ELF-1 (cell line): ENCODE measurements around the gene PLK2.

Experiments used
- DNase-seq: peaks from one replicate; pipeline ENCODE4 v3.0.0-alpha.2; 2016; ENCODE audit warnings: low read depth, low spot score

Gene PLK2

DNA sequence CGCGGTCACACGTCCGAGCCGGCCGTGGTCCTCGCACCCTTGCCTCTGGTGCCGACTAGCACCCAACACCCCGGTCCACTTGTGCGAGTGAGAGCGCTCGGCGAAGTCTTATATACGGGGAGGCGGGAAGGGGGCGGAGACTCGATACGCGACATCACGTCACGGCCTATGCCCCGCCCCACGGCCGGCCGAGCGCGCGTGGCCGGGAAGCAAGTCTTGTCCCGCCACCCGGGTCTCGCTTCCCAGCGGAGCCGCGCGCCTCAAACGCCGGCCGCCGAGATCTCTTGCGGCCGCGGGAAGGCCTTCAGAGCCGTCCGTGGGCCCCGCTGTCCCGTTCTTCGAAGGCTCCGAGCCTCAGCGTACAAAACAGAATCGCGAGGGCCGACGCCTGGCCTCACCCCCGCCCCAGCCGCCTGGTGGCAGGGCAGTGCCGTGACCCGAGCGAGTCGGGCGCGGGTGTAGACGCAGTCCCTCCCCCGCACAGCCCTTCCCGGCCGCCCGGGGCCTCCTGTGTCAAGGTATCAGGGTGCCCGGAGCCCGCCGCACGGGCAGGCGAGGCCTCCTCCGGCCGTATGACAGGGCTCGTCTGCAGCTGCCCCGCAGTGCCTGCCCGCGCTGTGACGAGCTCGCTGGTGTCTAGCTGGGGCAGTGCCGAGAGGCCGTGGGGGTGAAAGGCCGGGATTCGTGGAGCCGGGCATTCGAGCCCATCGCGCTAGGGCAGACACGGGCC lies at the start of gene PLK2:
Gene PLK2, minus strand, starts transcription at position 85 of the 730 bp plus-strand sequence. CDS start 127 bp downstream, outside the sequence.
- DNase-seq: peak; percentile 89

DNA sequence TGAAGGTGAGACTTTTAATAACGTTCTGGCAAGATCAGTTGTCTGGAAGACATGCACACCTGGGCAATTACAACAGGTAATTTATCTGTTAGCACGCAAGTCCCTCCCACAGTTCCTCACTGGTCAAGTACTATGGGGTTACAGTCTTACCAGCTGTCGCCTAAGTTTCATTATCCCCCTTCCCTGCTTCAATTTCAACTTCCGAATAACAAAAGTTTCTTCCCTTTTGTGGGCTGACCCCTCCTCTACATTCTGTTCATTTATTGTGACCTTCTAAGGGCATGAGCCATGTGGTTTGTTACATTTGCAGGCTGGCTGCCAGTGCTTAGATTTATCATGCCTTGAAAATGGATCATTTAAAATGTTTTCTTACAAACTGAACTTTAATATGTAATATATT lies 47.8 kb upstream of the PLK2 start:
- DNase-seq: no peak

DNA sequence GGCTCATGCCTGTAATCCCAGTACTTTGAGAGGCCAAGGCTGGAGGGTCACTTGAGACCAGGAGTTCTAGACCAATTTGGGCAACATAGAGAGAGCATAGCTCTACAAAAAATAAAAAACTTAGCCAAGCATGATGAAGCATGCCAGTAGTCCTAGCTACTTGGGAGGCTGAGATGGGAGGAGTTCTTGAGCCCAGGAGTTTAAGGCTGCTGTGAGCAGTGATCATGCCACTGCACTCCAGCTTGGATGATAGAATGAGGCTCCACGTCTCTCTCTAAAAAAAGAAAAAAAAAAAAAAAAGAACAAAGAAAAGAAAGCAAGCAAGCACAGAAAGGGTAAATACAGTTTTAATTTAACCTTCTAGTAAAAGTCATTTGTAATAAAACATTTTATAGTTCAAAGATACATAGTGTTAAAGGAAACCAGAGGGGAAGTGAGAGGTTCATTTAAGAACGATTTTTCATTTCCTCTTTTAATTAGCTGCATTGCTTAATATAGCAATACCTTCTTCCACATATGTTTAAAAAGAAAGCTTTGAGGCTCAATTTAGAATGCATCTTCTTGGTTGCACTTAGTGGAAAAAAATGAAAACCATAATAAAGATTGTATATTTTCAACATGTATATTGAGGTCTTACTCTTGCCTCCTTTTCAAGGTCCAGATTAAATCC lies 46.2 kb upstream of the PLK2 start:
- no peak for DNase-seq

DNA sequence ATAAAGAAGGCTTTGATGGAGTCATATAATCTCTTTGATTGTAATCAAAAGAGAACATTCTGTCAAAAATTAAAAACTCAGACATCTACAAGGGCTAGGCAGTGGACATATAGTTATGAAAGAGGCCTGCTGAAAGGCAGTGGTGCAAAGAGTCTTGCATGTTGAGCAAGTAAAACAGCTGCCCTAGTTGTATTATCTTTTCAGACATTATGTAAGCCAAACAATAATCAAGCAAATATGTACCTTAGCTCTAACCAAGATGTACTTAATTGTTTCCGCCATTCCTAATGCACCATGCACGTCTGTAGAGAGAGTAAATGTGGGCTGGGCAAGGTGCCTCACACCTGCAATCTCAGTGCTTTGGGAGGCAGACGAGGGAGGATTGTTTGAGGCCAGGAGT lies 45.6 kb upstream of the PLK2 start:
- no peak for DNase-seq

DNA sequence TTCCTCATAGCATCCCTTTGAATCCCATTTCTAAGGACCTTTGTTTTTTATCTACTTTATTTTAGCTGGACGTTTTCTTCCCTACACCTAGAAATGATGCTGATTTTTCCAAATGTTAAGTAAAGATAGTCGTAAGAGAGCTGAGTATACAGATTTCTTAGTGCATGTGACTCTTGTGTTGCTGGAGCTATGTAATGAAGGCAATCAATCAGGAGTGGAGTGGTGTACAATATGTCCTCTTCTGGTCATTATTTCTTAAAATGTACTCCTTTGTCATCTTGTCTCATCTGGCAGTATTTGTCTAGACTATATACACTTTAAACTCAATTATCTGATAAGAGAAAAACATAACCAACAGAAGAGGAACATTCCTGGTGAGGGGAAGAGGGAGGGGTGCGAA lies 44.9 kb upstream of the PLK2 start:
- no peak for DNase-seq

DNA sequence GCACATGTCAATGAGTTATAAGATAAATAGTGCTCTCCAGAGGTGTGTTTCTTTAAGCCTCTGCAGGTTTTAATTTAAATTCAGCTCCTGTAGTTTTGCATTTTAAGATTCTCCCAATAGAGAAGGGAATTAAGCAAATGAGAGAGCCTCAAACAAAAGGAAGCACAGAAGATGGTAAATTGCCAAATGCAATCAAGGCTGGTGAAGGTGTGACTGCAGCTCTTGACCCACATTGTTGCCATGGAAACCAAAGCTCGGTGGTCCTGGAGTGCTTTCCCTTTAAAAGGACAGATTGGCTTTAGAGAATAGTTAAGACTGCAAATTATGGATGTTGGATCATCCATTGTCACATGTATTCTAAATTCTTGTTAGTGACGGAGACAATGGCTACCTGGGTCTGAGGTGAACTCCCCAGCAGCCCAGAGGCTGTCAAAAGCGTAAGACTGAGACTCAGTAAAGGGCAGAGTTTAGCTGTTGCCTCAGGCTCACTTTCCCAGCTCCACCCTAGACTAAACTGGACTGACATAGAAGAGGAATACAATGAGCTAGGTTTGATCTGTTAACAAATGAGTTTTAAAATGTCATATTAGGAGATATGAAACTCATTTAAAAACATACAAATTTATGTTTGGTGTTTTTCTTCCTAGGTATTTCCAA lies 43.6 kb upstream of the PLK2 start:
- peak; percentile 7 for DNase-seq

DNA sequence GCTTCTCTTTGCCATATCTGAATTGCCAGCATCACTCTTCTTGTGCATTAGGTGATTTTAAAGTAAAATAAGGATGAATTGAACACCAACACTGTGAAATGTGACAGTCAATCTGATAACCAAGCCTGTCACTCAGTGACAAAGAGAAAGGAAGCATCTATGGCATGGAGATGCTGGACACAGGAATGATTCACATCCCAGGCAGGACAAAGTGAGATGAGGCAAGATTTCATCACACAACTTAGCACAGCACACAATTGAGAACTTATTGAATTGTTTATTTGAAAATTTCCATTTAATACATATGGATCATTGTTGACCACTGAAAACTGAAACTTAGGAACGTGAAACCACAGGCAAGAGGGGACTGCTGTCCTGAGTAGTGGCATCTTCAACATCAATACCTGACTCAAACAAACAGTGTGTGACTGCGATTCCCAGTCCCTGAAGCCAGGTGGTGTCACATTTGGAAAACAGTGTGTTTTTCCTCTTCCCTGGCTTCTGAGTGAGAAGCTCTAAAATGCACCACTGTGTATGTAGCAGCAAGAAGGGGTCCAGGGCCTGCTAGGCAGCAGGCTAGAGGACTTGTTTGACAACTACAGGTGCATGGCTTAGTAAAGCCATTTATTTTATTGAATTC lies 42.0 kb upstream of the PLK2 start:
- DNase-seq: no peak

DNA sequence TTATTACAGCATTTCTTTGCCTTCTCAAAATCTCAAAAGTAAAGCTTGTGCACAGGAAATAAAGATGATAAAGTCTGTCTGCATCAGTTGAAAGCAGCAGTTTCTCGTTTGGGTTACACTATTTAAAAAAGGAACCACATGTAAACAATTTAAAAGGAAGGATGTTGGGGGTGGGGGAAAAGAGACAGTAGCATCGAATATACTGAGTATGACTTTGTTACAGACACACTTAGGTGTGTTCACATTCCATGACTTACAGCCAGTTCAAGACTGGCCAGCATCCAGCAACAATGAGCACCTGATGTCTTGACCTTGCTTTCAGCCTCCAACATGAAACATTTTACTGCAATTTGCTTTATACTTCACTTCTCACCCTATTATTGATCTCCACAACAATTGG lies 40.1 kb upstream of the PLK2 start:
- no peak for DNase-seq

DNA sequence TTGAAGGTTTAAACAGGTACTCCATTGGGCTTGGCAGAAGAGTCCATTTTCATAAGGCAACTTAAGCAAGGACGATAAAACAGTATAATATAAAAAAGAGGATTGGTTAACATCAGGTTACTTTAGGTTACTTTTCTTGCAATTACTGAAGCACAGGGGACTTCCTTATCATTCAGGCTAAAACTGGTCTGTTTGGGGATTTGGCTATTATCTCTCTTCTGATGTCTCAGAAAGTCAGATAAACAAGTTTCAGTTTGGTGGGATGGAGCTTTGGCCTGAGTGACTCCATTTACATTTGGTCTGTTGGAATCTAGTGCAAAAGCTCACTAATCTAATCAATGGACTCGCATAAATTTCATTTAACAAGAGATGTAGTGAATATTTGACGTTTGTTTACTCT lies 39.3 kb upstream of the PLK2 start:
- no peak for DNase-seq

DNA sequence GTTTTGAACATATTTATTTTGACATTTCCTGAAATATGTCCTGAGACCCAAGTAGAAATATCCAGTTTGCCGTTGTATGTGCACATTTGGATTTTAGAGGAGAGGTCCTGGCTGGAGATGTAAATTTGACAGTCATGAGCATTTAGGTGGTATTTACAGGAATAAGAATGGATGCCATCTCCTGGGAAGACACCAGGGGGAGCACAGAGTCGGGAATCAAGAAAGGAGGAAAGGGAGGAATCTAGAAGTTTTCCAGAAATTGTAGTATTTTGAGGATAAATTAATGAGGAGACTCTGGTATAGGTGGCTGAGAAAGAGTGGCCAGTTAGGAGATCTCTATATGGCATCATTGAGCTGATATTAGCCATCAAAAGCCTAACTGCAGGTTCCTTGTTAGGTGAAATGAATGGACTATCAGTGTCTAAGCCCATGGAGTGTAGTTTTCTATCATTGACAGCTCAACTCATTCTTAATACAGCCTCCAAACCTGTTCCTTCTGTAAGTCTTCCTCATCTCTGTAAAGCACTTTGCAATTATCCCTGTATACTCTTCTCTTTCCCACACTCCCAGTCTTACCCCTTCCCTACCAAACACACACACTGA lies 38.6 kb upstream of the PLK2 start:
- DNase-seq: no peak

DNA sequence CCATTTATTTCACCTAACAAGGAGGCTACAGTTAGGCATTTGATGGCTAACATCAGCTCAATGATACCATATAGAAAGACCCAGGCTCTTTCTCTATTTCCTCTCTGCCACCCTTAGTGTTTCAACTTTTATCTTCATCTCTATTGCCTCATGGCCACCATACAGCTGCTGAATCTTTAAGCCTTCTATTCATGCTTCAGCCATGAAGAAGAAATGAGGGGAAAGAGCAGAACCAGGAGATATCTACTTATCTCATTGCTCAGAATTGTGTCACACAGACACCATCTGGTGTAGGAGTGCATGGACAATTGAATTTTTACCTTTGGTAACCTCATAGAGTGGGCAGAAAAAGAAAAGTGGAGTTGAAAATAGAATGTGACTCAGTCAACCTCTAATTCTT lies 38.0 kb upstream of the PLK2 start:
- no peak for DNase-seq

DNA sequence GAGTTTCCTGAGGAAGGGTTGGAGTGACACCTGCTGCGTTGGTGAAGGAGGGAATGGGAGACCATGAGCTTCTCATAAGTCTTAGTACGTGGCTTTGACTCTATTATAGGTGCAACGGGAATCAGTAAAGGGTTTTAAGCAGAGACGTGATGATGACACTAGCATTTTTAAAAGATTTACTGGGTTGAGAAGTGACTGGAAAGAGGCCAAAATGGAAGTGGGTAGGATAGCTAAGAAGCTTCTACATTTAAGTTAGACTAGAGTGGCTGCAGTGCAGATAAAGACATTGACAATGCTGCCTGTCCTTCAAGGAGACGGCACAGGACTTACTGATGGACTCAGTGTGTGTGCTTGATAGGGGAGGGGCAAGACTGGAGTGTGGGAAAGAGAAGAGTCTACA lies 37.5 kb upstream of the PLK2 start:
- no peak for DNase-seq

DNA sequence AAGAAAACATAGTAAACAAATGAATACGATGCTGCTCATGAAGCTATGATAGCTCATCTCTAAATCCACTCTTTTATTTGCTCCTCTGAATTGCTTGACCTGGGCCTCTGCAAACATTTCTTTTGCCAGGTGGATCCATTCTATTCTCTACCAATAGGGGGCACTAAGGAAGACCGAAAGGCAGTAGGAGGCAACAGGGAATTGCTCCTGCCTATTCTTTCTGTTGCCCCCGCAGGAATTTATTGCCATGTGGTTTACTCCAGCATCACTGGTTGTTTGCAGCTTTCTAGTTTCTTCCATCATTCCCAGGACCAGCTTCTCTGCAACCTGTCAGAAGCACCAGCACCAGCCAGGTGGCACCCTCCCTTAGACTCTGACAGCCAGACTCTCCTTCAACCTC lies 36.6 kb upstream of the PLK2 start:
- peak; percentile 5 for DNase-seq

DNA sequence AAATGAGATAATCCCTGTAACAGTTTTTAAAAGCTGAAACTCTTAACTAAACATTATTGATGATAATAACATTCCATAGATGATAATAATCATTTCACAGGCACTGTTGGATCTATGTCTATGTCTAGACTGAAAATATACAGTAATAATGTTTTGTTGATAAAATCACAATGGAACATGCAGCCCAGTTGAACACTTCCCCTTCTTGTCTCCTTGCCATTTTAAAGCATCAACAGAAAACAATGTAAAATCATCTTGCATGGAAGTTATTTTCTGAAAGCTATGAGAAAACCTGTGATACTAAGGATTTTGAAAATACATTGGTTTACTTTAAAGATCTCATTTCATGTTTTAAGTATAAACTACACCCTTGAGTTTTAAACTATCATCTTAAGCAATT lies 33.3 kb upstream of the PLK2 start:
- no peak for DNase-seq

DNA sequence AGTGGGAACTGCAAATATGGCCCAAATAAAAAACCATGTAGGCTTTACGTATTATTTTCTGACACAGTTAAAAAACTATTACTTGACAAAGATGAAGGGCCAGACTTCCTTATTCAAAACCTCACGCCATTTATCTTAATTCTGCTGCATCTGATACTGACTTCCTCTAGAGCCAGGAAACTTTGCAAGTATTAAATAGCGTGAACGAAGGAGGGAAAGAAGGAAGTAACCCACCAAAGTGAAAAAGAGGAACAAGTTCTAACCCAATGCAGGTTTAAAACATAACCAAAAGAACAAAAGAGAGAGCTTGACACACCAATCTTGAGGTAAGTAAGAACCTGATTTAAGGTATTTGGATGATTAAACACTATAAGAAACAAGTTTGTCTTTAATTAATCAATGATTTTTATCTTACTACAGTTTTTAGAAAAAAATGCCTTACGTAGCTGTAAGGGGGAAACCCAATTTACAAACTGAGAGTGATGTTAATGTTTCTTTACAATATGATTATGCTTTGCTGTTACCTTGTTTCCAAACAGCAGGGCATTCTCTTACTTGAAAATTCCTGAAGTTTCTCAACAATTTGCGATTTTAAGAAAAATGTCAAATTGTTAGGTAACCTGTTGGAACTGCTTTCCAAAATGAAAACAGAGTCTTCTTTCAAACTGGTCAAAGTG lies 31.5 kb upstream of the PLK2 start, which contains the start of gene GAPT:
Gene GAPT, plus strand, starts transcription at position 220 of the 677 bp plus-strand sequence. CDS start 3,102 bp downstream, outside the sequence.
- DNase-seq: no peak

DNA sequence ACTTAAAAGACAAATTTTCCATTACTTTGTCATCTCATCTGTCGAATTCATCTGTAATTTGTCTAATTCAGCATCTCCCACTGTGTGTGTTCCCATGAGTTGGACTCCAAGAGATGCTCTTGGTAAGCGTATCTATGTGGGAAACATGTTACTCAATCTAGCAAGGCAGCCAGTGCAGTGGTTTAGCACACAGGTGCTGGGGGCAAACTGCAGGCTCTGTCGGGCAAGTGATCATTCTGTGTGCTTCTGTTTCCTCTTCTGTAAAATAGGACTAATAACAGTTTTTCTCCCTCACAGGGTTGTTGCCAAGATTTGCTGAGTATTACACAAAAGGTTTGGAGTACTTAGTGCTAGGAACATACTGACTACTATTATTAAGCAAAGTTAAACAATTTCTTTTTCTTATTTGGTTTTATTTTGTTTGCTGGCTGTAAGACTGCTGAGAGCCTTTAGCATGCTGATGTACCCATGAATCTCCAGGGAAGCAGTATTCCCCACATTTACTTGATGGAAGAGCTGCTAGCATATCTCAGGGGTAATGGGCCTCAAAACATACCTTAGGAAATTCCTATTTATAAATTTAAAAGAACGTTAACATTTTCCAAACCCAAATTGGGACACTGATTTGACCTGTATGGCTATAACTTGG lies 30.6 kb upstream of the PLK2 start:
- no peak for DNase-seq

DNA sequence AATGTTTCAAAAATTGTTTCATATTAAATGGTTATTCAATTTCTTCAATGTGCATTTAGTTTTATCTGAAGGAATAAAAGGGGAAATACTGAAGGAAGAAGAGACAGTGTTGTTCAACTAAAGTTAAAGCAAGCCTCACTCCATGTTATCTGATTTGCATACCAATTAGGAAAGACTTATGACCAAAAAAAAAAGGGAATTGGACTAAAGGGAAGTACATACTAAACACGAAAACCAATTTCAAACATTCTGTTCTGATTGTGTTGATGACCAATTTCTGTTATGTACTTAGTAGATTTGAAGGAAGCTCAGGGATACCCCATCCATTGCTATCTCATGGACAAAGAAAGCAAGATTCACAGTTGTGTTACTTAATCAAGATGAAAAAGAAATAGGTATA lies 26.4 kb upstream of the PLK2 start:
- no peak for DNase-seq

DNA sequence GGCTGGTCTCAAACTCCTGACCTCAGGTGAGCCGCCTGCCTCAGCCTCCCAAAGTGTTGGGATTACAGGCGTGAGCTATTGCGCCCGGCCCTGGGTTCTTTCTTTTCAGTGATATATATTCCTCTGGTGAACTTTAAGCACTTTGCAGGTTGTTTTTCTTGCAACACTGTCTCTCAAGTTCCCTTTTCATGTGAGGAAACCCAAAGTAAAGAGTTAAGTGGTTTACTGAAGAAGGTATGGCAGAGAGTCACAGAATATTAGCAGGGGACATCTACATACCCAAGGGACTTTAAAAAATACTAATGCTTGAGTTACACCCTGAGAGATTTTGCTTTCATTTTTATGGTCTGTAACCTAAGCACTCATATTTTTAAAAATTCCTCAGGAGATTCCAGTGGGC lies 24.6 kb upstream of the PLK2 start:
- no peak for DNase-seq

DNA sequence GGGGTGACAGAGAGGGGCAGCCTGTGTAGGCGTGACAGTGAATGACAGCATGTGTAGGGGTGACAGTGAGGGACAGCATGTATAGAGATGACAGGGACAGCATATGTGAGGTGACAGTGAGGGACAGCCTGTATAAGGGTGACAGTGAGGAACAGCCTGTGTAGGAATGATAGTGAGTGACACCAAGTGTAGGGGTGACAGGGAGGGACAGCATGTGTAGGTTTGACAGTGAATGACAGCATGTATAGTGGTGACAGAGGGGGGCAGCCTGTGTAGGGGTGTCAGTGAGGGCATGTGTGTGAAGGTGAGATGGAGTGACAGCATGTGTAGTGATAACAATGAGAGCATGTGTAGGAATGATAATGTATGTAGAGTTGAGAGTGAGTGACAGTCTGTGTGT lies 22.6 kb upstream of the PLK2 start:
- DNase-seq: no peak

DNA sequence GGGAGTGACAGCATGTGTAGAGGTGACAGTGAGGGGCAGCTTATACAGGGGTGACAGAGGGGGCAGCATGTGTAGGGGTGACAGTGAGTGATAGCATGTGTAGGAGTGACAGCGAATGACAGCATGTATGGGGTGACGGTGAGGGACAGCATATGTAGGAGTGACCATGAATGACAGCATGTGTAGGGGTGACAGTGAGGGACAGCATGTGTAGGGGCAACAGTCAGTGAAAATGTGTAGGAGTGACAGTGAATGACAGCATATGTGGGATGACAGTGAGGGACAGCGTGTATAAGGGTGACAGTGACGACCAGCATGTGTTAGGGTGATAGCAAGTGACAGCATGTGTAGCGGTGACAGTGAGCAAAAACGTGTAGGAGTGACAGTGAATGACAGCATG lies 21.9 kb upstream of the PLK2 start:
- no peak for DNase-seq
